ENCODE data around the gene ZNF582.
A peak's percentile ranks its signal among the peaks of the same experiment; 100 is the strongest.

The ZNF582 gene

DNA sequence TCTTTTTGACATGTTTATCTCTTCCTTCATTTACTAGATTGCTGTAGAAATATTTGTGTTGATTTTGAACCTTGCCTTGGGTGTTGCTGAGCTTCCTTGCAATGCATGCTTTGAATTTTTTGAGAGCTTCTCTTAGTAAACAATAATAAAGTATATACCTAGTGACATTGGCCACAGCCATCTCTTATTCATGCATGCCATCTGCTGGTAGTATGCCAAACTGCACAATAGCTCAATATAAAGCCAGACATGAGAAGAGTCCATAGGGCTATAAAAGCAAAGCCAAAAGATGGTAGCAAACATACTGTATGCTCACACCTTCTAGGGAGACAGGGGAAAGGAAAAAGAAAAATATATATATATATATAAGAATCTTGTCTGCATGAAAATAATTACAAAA is 59.8 kb downstream of the ZNF582 start:
- no peak overlapping the region for H3K4me3 ChIP-seq (replicated peaks; ENCODE audit: low read depth, low read length)
- TF ChIP-seq, protein P1, sequence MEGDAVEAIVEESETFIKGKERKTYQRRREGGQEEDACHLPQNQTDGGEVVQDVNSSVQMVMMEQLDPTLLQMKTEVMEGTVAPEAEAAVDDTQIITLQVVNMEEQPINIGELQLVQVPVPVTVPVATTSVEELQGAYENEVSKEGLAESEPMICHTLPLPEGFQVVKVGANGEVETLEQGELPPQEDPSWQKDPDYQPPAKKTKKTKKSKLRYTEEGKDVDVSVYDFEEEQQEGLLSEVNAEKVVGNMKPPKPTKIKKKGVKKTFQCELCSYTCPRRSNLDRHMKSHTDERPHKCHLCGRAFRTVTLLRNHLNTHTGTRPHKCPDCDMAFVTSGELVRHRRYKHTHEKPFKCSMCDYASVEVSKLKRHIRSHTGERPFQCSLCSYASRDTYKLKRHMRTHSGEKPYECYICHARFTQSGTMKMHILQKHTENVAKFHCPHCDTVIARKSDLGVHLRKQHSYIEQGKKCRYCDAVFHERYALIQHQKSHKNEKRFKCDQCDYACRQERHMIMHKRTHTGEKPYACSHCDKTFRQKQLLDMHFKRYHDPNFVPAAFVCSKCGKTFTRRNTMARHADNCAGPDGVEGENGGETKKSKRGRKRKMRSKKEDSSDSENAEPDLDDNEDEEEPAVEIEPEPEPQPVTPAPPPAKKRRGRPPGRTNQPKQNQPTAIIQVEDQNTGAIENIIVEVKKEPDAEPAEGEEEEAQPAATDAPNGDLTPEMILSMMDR (IDR thresholded peaks at IDR 0.05; ENCODE audit: low read depth, low read length, missing control alignments) = peak; percentile 59
- peak; percentile 29 for DNase-seq (ENCODE audit: extremely low read depth, low read depth)

Measured in HFF-Myc (cell line).